IPS-18a (cell line): ENCODE data around the gene NDST4.

ENCODE experiments used
- H3K27ac ChIP-seq: one replicate; pipeline ENCODE4 v1.5.1; 2013; ENCODE audit warnings: low read length
- H3K27me3 ChIP-seq: one replicate; pipeline ENCODE4 v1.6.1; 2013; ENCODE audit warnings: mild to moderate bottlenecking, low read length; ENCODE audit not compliant: control insufficient read depth, insufficient read depth
- H3K36me3 ChIP-seq: one replicate; pipeline ENCODE4 v1.6.1; 2013; ENCODE audit warnings: low read depth, low read length; ENCODE audit not compliant: control insufficient read depth
- H3K4me1 ChIP-seq: one replicate; pipeline ENCODE4 v1.6.1; 2013; ENCODE audit warnings: low read depth, low read length; ENCODE audit not compliant: control insufficient read depth
- H3K4me3 ChIP-seq: one replicate; pipeline ENCODE4 v1.5.1; 2013; ENCODE audit warnings: low read length
- H3K9ac ChIP-seq: one replicate; pipeline ENCODE4 v1.6.1; 2013; ENCODE audit warnings: mild to moderate bottlenecking, low read length, moderate library complexity
- H3K9me3 ChIP-seq: one replicate; pipeline ENCODE4 v1.6.1; 2013; ENCODE audit warnings: low read depth, low read length; ENCODE audit not compliant: control insufficient read depth

Gene NDST4

DNA sequence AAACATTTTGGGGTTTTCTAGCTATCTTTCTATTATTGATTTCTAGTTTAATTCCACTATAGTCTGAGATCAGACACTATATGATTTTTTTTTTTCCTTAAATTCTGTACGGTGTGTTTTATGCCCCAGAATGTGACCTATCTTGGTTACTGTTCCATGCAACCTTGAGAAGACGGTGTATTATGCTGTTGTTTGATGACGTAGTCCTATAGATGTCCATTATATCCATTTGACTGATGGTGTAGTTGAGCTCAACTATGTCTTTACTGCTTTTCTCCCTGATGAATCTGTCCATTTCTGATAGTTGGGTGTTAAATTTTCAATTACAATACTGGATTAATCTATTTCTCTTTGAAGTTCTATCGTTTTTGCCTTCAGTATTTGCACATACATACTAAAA, 212.5 kb downstream of the NDST4 start:
- H3K9ac ChIP-seq: no peak overlapping the region
- no peaks in the 10 kb centered on the region for H3K9me3 ChIP-seq
- no peaks in the 10 kb centered on the region for H3K4me1 ChIP-seq
- no peaks in the 10 kb centered on the region for H3K36me3 ChIP-seq
- no peak overlapping the region for H3K27ac ChIP-seq
- no peak overlapping the region for H3K4me3 ChIP-seq
- H3K27me3 ChIP-seq: no peaks in the 10 kb centered on the region

DNA sequence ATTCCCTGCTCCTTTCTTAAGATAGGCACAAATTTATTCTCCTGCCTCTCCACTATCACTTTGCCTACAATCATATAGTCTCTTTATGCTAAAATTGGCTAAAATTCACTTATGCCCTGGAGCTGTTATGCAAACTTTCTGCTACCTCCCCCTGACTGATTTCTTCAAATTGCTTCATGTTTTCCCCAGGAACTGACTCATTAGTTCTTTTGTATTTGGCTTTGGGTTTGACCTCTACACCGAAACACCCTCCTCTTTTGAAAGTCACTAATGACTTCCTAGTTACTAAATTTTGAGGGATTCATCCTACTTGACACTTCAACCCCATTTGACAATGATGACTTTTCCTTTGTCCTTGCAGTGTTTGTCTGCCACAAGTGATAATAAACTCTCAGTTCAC, 222.6 kb downstream of the NDST4 start:
- no peak overlapping the region for H3K9ac ChIP-seq
- H3K9me3 ChIP-seq: no peaks in the 10 kb centered on the region

DNA sequence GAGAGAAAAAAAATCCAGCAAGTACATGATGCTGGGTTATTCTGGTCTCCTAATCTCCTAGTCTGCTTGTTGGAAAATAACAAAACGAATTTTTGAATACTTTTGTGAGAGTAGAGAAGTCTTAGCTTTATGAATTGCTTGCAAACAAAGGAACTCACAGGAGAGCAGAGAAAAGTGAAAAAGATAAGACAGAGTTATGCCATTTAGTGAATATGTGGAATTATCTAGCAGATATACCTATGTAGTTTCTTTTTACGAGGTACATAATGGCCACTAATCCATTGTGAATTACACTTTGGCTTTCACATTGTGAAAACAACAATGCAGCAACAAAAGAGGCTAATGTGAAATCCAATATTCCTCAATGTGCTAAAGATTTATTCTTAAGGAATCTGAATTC, 226.7 kb downstream of the NDST4 start:
- no peak overlapping the region for H3K9ac ChIP-seq
- H3K27me3 ChIP-seq: no peaks in the 10 kb centered on the region
- H3K4me3 ChIP-seq: no peak overlapping the region
- H3K4me1 ChIP-seq: no peaks in the 10 kb centered on the region
- H3K36me3 ChIP-seq: no peaks in the 10 kb centered on the region
- H3K9me3 ChIP-seq: no peaks in the 10 kb centered on the region
- H3K27ac ChIP-seq: no peak overlapping the region

More for the DNA sequence above, 222.6 kb downstream of the NDST4 start:
- no peaks in the 10 kb centered on the region for H3K27me3 ChIP-seq
- no peak overlapping the region for H3K27ac ChIP-seq
- H3K4me3 ChIP-seq: no peak overlapping the region
- no peaks in the 10 kb centered on the region for H3K36me3 ChIP-seq
- no peaks in the 10 kb centered on the region for H3K4me1 ChIP-seq

DNA sequence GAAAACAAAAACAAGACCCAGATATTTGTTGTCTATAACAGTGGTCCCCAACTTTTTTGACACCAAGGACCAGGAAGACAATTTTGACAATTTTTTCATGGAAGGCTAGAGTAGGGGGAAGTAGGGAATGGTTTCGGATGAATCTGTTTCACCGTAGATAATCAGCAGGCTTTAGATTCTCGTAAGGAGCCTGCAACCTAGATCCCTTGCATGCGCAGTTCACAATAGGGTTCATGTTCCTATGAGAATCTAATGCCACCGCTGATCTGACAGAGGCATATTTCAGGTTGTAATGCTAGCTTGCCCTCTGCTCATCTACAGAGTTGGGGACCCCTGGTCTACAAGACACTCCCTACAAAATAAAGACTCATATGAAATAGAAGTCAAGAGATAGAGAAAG, 229.8 kb downstream of the NDST4 start:
- Histone ChIP-seq H3K4me1 (no peaks in the 10 kb centered on the region), H3K36me3 (no peaks in the 10 kb centered on the region), H3K9ac (no peak overlapping the region), H3K27ac (no peak overlapping the region), H3K4me3 (no peak overlapping the region), H3K27me3 (no peaks in the 10 kb centered on the region), H3K9me3 (no peaks in the 10 kb centered on the region)

DNA sequence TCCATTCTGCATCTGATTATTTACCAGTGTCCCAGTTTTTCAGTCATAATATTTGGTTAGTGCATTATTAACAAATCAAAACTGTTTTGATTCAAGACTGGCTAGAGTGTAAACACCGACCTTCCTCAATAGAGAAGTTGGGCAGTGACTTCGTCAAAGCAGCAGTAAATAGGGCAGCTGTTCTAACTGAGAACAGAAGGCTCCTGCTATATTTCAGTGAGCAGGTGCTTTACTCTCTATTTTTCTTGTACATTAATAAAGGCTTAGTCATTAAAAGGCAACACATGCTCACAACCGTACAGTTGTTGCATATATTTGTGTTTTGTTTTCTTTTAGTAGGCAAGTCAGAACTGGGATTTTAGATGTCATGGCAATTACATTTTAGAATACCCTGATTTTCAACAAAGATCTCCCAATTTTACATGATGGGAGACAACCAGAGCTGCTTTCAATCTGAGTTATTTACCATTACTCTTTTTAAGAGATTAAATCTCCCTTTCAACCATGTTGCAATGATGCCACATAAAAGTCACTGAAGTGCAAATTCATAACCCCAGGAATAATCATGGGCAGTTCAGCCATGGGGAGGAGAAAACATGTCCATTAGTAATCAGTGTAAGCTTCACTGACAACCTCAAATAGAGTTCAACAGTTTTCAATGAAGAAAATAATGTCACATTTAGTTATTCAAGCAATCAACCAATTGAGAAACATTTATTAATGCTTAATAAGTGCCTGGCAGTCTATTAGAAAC, 233.3 kb downstream of the NDST4 start:
- Histone ChIP-seq H3K9ac (no peak overlapping the region), H3K36me3 (no peaks in the 10 kb centered on the region), H3K27me3 (no peaks in the 10 kb centered on the region), H3K4me3 (no peak overlapping the region), H3K9me3 (no peaks in the 10 kb centered on the region), H3K27ac (no peak overlapping the region), H3K4me1 (no peaks in the 10 kb centered on the region)

DNA sequence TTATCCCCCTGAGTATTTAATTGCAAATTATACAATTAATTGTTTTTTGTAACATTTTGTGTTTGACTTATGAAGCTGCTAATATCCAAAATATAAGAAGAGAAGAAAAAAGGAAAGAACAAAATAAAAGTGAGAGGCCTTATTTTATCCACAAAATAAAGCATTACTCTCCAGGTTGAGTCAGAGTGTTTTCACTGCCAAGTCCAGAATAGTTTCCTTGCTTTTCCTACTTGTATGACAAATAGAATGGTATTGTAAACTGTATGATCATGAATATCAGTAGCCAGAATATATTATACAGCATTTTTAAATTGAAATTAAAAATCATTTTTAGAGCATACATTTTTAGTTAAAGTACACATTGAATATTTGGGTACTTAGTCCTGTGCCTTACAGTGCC, 237.8 kb downstream of the NDST4 start:
- Histone ChIP-seq H3K4me1 (no peaks in the 10 kb centered on the region), H3K36me3 (no peaks in the 10 kb centered on the region), H3K9ac (no peak overlapping the region), H3K9me3 (no peaks in the 10 kb centered on the region), H3K27me3 (no peaks in the 10 kb centered on the region), H3K27ac (no peak overlapping the region), H3K4me3 (no peak overlapping the region)

DNA sequence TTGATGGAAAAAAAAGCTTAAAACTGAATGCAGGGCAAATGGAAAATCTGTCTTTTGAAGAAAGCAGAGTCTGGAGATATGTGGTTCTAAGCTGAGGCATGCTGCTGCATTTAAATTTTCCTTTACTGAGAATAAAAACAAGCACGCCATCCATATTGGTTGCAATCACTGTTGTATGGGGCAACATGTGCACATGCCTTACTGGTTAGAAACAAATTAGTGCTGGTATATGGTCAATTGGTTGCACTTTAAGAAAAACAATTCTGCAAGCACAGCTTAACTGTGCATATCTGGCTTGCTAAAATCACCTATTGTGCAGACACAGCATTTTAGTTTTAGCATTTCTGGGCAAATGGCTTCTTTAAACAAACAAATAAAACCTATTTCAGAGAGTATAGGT, 239.1 kb downstream of the NDST4 start:
- Histone ChIP-seq H3K36me3 (no peaks in the 10 kb centered on the region), H3K4me1 (no peaks in the 10 kb centered on the region), H3K4me3 (no peak overlapping the region), H3K9ac (no peak overlapping the region), H3K27me3 (no peaks in the 10 kb centered on the region), H3K27ac (no peak overlapping the region), H3K9me3 (no peaks in the 10 kb centered on the region)

DNA sequence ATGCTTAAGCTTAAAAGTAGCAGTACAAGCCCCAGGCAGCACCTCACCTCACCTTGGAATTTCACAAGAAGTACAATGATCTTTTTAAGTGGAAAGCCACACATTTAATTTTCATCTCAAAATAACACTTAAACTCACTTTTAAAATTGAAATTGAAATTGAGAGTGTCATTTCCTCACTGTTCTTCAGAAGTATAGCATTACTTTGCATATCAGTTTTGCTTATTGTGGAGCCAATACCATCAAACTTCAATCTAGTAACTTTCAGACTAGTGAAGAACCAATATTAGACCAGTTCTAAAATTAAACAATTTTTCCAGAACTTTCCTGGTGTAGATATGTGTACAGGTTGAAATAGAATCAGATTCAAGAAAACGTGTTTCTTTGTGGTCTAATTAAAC, 242.4 kb downstream of the NDST4 start:
- no peak overlapping the region for H3K27ac ChIP-seq
- H3K9ac ChIP-seq: no peak overlapping the region
- H3K4me3 ChIP-seq: no peak overlapping the region
- H3K36me3 ChIP-seq: no peaks in the 10 kb centered on the region
- H3K4me1 ChIP-seq: no peaks in the 10 kb centered on the region
- no peaks in the 10 kb centered on the region for H3K27me3 ChIP-seq
- H3K9me3 ChIP-seq: no peaks in the 10 kb centered on the region

DNA sequence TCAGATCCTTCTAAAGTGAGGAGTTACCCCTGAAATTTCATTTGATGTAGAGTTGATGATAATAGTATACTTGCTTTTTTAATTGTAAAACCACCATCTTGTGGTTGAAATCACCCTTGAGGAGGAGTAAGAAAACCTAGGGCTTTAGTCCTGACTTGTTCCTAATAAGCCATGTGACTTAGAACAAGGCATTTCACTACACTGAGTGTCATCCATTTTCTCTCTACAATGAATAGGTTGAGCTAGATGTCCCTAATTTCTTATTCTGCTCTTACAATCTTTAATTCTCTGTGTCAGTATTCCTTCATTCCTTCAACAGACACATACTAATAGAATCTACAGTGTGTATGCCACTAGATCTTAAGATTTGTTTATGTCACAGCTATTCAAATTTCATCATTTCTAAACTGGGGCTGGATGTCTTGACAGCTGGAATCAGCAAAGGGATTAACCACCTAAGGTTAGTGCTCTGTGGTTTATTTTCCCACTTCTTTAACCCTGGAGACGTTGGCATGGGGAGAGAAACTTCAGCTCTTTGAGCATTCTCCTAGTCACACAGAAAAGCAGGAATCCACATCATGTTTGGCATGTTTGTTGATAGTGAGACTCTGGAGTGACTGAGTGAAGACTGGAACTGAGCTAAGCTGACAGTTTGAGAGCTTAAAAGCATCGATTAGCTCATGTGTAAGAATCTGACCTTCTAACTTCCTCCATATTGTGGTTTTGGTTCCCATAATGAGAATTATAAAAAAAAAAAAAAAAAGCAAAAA, 246.3 kb downstream of the NDST4 start:
- Histone ChIP-seq H3K4me3 (no peak overlapping the region), H3K9ac (no peak overlapping the region), H3K9me3 (no peaks in the 10 kb centered on the region), H3K4me1 (no peaks in the 10 kb centered on the region), H3K36me3 (no peaks in the 10 kb centered on the region), H3K27ac (no peak overlapping the region), H3K27me3 (no peaks in the 10 kb centered on the region)

DNA sequence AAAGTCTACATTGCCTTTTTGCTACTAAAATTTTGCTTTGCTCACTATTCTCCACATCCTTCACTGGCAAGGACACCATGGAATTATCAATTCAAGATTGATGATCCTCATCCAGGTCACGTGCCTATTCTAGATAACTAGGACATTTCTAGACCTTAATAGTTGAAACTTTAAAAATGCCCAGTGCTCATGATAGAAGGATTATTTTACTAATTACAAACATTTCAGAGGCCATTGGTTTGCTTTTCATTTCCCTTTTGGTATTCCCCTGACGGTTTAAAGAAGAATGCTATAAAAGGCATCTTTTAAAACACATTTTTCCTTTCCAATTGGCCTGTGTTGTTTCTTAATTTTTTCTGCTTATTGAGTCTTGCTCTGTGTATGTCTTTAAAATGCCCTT, 249.4 kb downstream of the NDST4 start:
- Histone ChIP-seq H3K4me3 (no peak overlapping the region), H3K9me3 (no peaks in the 10 kb centered on the region), H3K36me3 (no peaks in the 10 kb centered on the region), H3K27me3 (no peaks in the 10 kb centered on the region), H3K4me1 (no peaks in the 10 kb centered on the region), H3K27ac (no peak overlapping the region), H3K9ac (no peak overlapping the region)

DNA sequence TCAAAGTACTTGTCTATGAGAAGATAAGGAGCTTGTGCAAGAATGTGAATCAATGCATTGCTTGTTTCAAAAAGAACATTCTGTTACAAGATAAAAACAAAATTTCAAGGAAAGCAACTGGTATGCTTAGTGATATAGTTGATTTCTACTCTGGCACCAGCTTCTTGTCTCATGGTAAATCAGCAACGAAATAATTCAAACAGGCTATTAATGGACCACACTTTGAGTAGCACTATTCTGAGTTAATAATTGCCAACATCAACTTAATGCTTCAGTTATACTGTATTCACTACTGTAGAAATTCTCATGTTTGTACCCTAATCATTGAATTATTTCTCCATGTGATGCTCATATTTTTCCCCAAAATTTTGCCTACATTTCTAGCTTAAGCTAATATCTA, 252.6 kb downstream of the NDST4 start:
- no peaks in the 10 kb centered on the region for H3K27me3 ChIP-seq
- no peaks in the 10 kb centered on the region for H3K36me3 ChIP-seq
- no peaks in the 10 kb centered on the region for H3K9me3 ChIP-seq
- H3K27ac ChIP-seq: no peak overlapping the region
- no peak overlapping the region for H3K4me3 ChIP-seq
- H3K9ac ChIP-seq: no peak overlapping the region
- H3K4me1 ChIP-seq: no peaks in the 10 kb centered on the region

DNA sequence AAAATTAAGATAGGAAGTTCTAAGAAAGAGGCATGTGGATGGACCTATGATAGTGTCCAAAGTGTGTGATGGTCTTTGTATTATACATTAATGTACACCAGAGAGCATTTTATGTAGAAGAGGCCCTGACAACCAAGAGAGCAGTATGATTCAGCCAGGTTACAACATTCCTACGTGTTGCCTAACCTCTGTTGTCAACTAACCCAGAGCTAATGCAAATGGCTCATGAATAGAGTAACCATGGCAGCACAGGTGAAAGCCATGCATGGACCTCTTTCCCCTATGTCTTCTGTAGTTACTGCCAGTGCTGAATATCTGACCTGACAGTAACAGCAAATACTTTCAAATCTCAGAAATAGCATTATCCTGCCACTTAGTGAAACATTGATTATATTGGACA, 255.6 kb downstream of the NDST4 start:
- H3K36me3 ChIP-seq: no peaks in the 10 kb centered on the region
- H3K9me3 ChIP-seq: no peaks in the 10 kb centered on the region
- no peak overlapping the region for H3K4me3 ChIP-seq
- no peaks in the 10 kb centered on the region for H3K27me3 ChIP-seq
- no peaks in the 10 kb centered on the region for H3K4me1 ChIP-seq
- no peak overlapping the region for H3K27ac ChIP-seq
- no peak overlapping the region for H3K9ac ChIP-seq
